Vagina (tissue), 2 donors: ENCODE data around the gene ACSS1. TPM values are rescaled to one million over a fixed set of nuclear protein-coding genes. Genes with fewer than 3 reads are reported as not detected.

ENCODE experiments used
- DNase-seq, 2 donors: peaks; one replicate each; pipeline ENCODE4 v3.0.0-alpha.2; 2017; ENCODE audit errors: extremely low spot score in 2 of 2
- H3K27ac ChIP-seq: fragments of 200-600 bp; sonication (generic); one replicate; pipeline ENCODE4 v1.5.1; 2019
- H3K27me3 ChIP-seq: fragments of 200-600 bp; sonication (generic); one replicate; pipeline ENCODE4 v1.5.1; 2019
- H3K36me3 ChIP-seq, 2 donors: fragments of 200-600 bp; sonication (generic); one replicate each; pipeline ENCODE4 v1.5.1; 2017 to 2019
- H3K4me1 ChIP-seq: fragments of 200-600 bp; sonication (generic); one replicate; pipeline ENCODE4 v1.5.1; 2019
- H3K4me3 ChIP-seq, 2 donors: fragments of 200-600 bp; sonication (generic); 1 replicate in 1 of 2; 2 replicates in 1 of 2; pipeline ENCODE4 v1.5.1; 2016 to 2019
- H3K9me3 ChIP-seq: fragments of 200-600 bp; sonication (generic); one replicate; pipeline ENCODE4 v1.5.1; 2019
- CTCF ChIP-seq, 3 experiments: fragments of 450-650 bp in 2 of 3; fragments of 200-600 bp in 1 of 3; sonication (generic) in 1 of 3; IDR thresholded peaks; one replicate each; pipeline ENCODE4 v1.5.1; 2017 to 2019; ENCODE audit warnings: antibody characterized with exemption in 3 of 3, mild to moderate bottlenecking in 2 of 3, moderate library complexity in 2 of 3
- POLR2A ChIP-seq, 2 donors: fragments of 450-650 bp; IDR thresholded peaks; one replicate each; pipeline ENCODE4 v1.6.1; 2017; ENCODE audit warnings: antibody characterized with exemption in 2 of 2, mild to moderate bottlenecking in 2 of 2, moderate library complexity in 2 of 2
- POLR2AphosphoS5 ChIP-seq, 2 donors: sonication (generic); formaldehyde crosslinking; IDR thresholded peaks; one replicate each; pipeline ENCODE4 v1.9.0; 2017; ENCODE audit warnings: antibody characterized with exemption in 2 of 2, mild to moderate bottlenecking in 2 of 2, low read depth in 1 of 2; ENCODE audit not compliant: insufficient read depth in 1 of 2
- intact Hi-C: fragments of 100-400 bp; cut with DNase I; formaldehyde crosslinking; loops from one replicate; pipeline ENCODE4 v1.15.1; 2023
- total RNA-seq: library from RNA; depleted of rRNA; stranded (reverse); fragments of >200 nt; gene quantifications from one replicate; pipeline ENCODE4 v1.2.3, GENCODE V29; 2016

The ACSS1 gene
- total RNA-seq, 1 donor from 2014 or later, result 26.3 TPM

- no peaks in the 10 kb centered on the region for H3K27me3 ChIP-seq
- H3K4me3 ChIP-seq, result no peak overlapping the region
- no peaks in the 10 kb centered on the region for H3K36me3 ChIP-seq
- DNase-seq, result no peak
- intact Hi-C loops, result loop anchor here (2.0 to 10.0 kb wide), 3 partner anchors 71 to 401 kb away; partner anchors contain the start of gene ABHD12
- TF ChIP-seq POLR2A (IDR thresholded peaks at IDR 0.05) (no peak), CTCF (IDR thresholded peaks at IDR 0.05) (no peak)
- H3K27ac ChIP-seq, result peak overlapping the region; percentile 89
- peaks cover 41% of the 10 kb centered on the region for H3K4me1 ChIP-seq
- no peaks in the 10 kb centered on the region for H3K9me3 ChIP-seq
Measured at GRCh38 chr20:24994186-24994465, 63.8 kb downstream of the ACSS1 start.

GRCh38 chr20:24993337-24994185, 64.4 kb downstream of the ACSS1 start:
- Histone ChIP-seq H3K27me3 (no peaks in the 10 kb centered on the region), H3K27ac (peak overlapping the region; percentile 89), H3K36me3 (no peaks in the 10 kb centered on the region), H3K4me3 (peak overlapping the region; percentile 89 to 92), H3K9me3 (no peaks in the 10 kb centered on the region), H3K4me1 (peaks cover 40% of the 10 kb centered on the region)
- peak in 1 of 2 donors; percentile 62 for DNase-seq
- intact Hi-C loops, result loop anchor here (2.0 to 10.0 kb wide), 3 partner anchors 71 to 401 kb away; partner anchors contain the start of gene ABHD12
- TF ChIP-seq POLR2A (IDR thresholded peaks at IDR 0.05), result no peak
- TF ChIP-seq CTCF (IDR thresholded peaks at IDR 0.05), result peak in 1 of 3 experiments; percentile 20
- TF ChIP-seq POLR2AphosphoS5 (IDR thresholded peaks at IDR 0.05; ENCODE audit: insufficient read depth in 1 of 2, low read depth in 1 of 2), result no peak

GRCh38 chr20:24992487-24993205, 65.3 kb downstream of the ACSS1 start, which contains the start of gene APMAP:
APMAP (minus strand) TSS chr20:24992751; CDS start chr20:24992688, 63 bp downstream.
- Histone ChIP-seq H3K4me1 (peaks cover 40% of the 10 kb centered on the region), H3K36me3 (no peaks in the 10 kb centered on the region), H3K4me3 (peak within 1 kb of the TSS; percentile 89 to 92), H3K27ac (peak within 1 kb of the TSS; percentile 89), H3K9me3 (no peaks in the 10 kb centered on the region), H3K27me3 (no peaks in the 10 kb centered on the region)
- TF ChIP-seq POLR2AphosphoS5 (IDR thresholded peaks at IDR 0.05; ENCODE audit: insufficient read depth in 1 of 2, low read depth in 1 of 2) (peak; percentile 95 to 100), CTCF (IDR thresholded peaks at IDR 0.05) (no peak), POLR2A (IDR thresholded peaks at IDR 0.05) (peak; percentile 62 to 97)
- intact Hi-C loops, result loop anchor here (5.0 to 10.0 kb wide), 2 partner anchors 185 to 402 kb away; partner anchors contain the start of gene ABHD12
- peak; percentile 92 to 97 for DNase-seq

- DNase-seq, result peak; percentile 84 to 90
Measured at GRCh38 chr20:24991897-24992486, 65.9 kb downstream of the ACSS1 start.

More at GRCh38 chr20:24991897-24992486, 65.9 kb downstream of the ACSS1 start:
- Histone ChIP-seq H3K27me3 (no peaks in the 10 kb centered on the region), H3K4me1 (peaks cover 40% of the 10 kb centered on the region), H3K27ac (peak overlapping the region; percentile 89), H3K4me3 (peak overlapping the region; percentile 89 to 92), H3K9me3 (no peaks in the 10 kb centered on the region), H3K36me3 (no peaks in the 10 kb centered on the region)
- TF ChIP-seq CTCF (IDR thresholded peaks at IDR 0.05) (no peak), POLR2A (IDR thresholded peaks at IDR 0.05) (no peak), POLR2AphosphoS5 (IDR thresholded peaks at IDR 0.05; ENCODE audit: insufficient read depth in 1 of 2, low read depth in 1 of 2) (no peak)
- intact Hi-C loops, result loop anchor here (5.0 to 10.0 kb wide), 2 partner anchors 185 to 403 kb away; partner anchors contain the start of gene ABHD12
